B cell (primary cell): ENCODE results near the gene HPCA. TPM values are rescaled to one million over a fixed set of nuclear protein-coding genes. Genes with fewer than 3 reads are reported as not detected.

Source experiments
- ATAC-seq: fragments of 200-7000 bp; cut with Tn5 transposase; one replicate; pipeline ENCODE4 v1.10.0; 2021; ENCODE audit warnings: low read depth, mild to moderate bottlenecking, moderate number of reproducible peaks, moderate library complexity
- CTCF ChIA-PET: fragments of 350-600 bp; sonication (Branson Sonifier 250); formaldehyde crosslinking; loops from one replicate; lab custom pipeline; 2021; ENCODE audit warnings: antibody characterized with exemption, inconsistent platforms; lab: Charles Lee
- POLR2A ChIA-PET: fragments of 350-600 bp; sonication (Branson Sonifier 250); formaldehyde crosslinking; loops from one replicate; lab custom pipeline; 2021; ENCODE audit warnings: antibody characterized with exemption; lab: Charles Lee
- DNase-seq: peaks from one replicate; pipeline ENCODE4 v3.0.0; 2013
- H2AFZ ChIP-seq: 2 replicates; pipeline ENCODE4 v1.6.1; 2012; ENCODE audit warnings: mild to moderate bottlenecking, low read depth, low read length; ENCODE audit not compliant: insufficient read depth, poor library complexity, severe bottlenecking
- H3K27ac ChIP-seq, 2 donors: 1 replicate in 1 of 2; 2 replicates in 1 of 2; pipeline ENCODE4 v1.5.1; 2012 to 2013; ENCODE audit warnings: low read length in 2 of 2, mild to moderate bottlenecking in 2 of 2, moderate library complexity in 1 of 2
- H3K27me3 ChIP-seq, 4 experiments: fragments of 200-600 bp in 1 of 4; sonication (generic) in 1 of 4; replicated peaks in 1 of 4; 1 replicate in 2 of 4; 2 replicates in 2 of 4; pipeline versions ENCODE4 v1.6.1 to v1.7.0; 2013 to 2016; ENCODE audit warnings: low read length in 3 of 4, mild to moderate bottlenecking in 2 of 4, mixed read lengths in 1 of 4, moderate library complexity in 1 of 4; ENCODE audit not compliant: insufficient read depth in 4 of 4, control insufficient read depth in 3 of 4; ENCODE audit errors: control extremely low read depth in 1 of 4
- H3K36me3 ChIP-seq, 2 experiments: replicated peaks in 1 of 2; 1 replicate in 1 of 2; 2 replicates in 1 of 2; pipeline versions ENCODE4 v1.6.1 to v1.7.1; 2013; ENCODE audit warnings: low read length in 1 of 2; ENCODE audit not compliant: insufficient read depth in 2 of 2, control insufficient read depth in 1 of 2; ENCODE audit errors: control extremely low read depth in 1 of 2, extremely low read depth in 1 of 2
- H3K4me1 ChIP-seq, 2 donors: fragments of 200-600 bp in 1 of 2; sonication (generic) in 1 of 2; 1 replicate in 1 of 2; 2 replicates in 1 of 2; pipeline versions ENCODE4 v1.5.1 to v1.6.1; 2013 to 2017; ENCODE audit warnings: low read length in 2 of 2; ENCODE audit not compliant: control insufficient read depth in 2 of 2, insufficient read depth in 2 of 2
- H3K4me2 ChIP-seq: replicated peaks from 2 replicates; pipeline ENCODE3; 2012; ENCODE audit warnings: mild to moderate bottlenecking, low read depth, low read length; ENCODE audit not compliant: poor library complexity, severe bottlenecking
- H3K4me3 ChIP-seq, 5 experiments: fragments of 200-600 bp in 1 of 5; sonication (generic) in 1 of 5; 1 replicate in 3 of 5; 2 replicates in 2 of 5; pipeline versions ENCODE4 v1.5.1 to v1.7.0; 2011 to 2016; ENCODE audit warnings: low read length in 4 of 5, mild to moderate bottlenecking in 4 of 5, low read depth in 2 of 5, control low read depth in 1 of 5, moderate library complexity in 1 of 5; ENCODE audit not compliant: insufficient read depth in 1 of 5; ENCODE audit errors: control extremely low read depth in 1 of 5, extremely low read depth in 1 of 5
- H3K79me2 ChIP-seq: fragments of 200-600 bp; sonication (generic); one replicate; pipeline ENCODE4 v1.6.0; 2016; ENCODE audit warnings: low read length; ENCODE audit not compliant: control insufficient read depth, insufficient read depth
- H3K9ac ChIP-seq: fragments of 200-600 bp; sonication (generic); 2 replicates; pipeline ENCODE4 v1.6.1; 2017; ENCODE audit warnings: mild to moderate bottlenecking, low read length, moderate library complexity
- H3K9me3 ChIP-seq, 3 donors: one replicate each; pipeline versions ENCODE4 v1.6.1 to v1.7.1; 2013; ENCODE audit warnings: low read length in 2 of 3; ENCODE audit not compliant: control insufficient read depth in 2 of 3, insufficient read depth in 1 of 3; ENCODE audit errors: control extremely low read depth in 1 of 3
- H4K20me1 ChIP-seq: 2 replicates; pipeline ENCODE4 v1.6.0; 2012; ENCODE audit warnings: mild to moderate bottlenecking, low read length; ENCODE audit not compliant: insufficient read depth, control insufficient read depth, poor library complexity, severe bottlenecking
- H3K27ac Mint-ChIP-seq: one replicate; pipeline ENCODE4 v1.8.0; 2021; ENCODE audit warnings: mixed read lengths
- H3K27me3 Mint-ChIP-seq: one replicate; pipeline ENCODE4 v1.8.0; 2021; ENCODE audit warnings: mixed read lengths
- H3K4me1 Mint-ChIP-seq: one replicate; pipeline ENCODE4 v1.8.0; 2021; ENCODE audit warnings: mixed read lengths
- H3K4me3 Mint-ChIP-seq: one replicate; pipeline ENCODE4 v1.8.0; 2021; ENCODE audit warnings: mixed read lengths
- H3K9me3 Mint-ChIP-seq: one replicate; pipeline ENCODE4 v1.8.0; 2022; ENCODE audit warnings: mixed read lengths; ENCODE audit not compliant: insufficient read depth
- EZH2 ChIP-seq: IDR thresholded peaks from 2 replicates; pipeline ENCODE4 v1.6.1; 2012; ENCODE audit warnings: borderline replicate concordance, low read depth, mild to moderate bottlenecking, moderate library complexity, low read length; ENCODE audit not compliant: insufficient read depth, poor library complexity, severe bottlenecking
- WGBS: methylation state at CpG from one replicate; pipeline ENCODE4 v1.1.5; 2013; ENCODE audit warnings: missing lambda C conversion rate; ENCODE audit not compliant: insufficient coverage; 5-methylcytosine and 5-hydroxymethylcytosine counted together
- intact Hi-C: fragments of 100-400 bp; cut with micrococcal nuclease; formaldehyde crosslinking; loops from one replicate; pipeline ENCODE4 v1.10.0; 2022
- polyA plus RNA-seq: library from polyadenylated mRNA; depleted of rRNA; stranded (reverse); fragments of >200 nt; gene quantifications from 2 replicates; pipeline ENCODE4 v1.2.3, GENCODE V29; 2012
- total RNA-seq, 2 donors: library from RNA; stranded (reverse); fragments of 120-200 nt in 1 of 2; gene quantifications; 1 replicate in 1 of 2; 2 replicates in 1 of 2; pipeline versions ENCODE4 v1.2.3 to v1.2.4, GENCODE V29; 2013 to 2022
- TF ChIP-seq, protein P1 (sequence below): fragments of 200-600 bp; IDR thresholded peaks from one replicate; pipeline ENCODE4 v1.8.0; 2022; ENCODE audit warnings: antibody characterized with exemption, mild to moderate bottlenecking

HPCA gene
- total and polyA plus RNA-seq, 2 donors (not counting 1 experiment from before 2014, with no cell fraction given): 0.06 TPM; not detected in 1

DNA sequence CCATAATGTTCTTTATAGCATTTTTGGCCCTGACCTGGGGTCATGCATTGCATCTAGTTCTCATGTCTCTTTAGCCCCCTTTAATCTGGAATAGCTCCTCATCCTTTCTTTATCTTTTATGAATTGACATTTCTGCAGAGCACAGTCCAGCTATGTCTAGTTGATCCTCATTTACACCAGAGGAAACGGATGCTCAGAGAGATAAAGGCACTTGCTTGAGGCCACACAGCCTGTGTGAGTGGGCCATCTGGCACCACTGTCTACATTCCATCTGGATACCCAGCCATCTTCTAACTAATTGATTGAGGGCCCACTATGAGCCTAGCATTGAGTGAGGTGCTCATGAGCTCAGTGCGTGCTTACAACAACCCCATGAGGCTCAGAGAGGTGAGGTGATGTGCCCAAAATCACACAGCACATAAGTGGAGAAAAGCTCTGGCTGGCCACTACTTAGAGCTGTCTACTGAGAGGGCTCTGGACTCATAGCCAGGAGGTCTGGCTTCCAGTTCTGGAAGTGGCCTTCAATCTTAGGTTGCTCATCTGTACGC, 3.5 kb downstream of the HPCA start:
- peaks cover 22 to 28% of the 10 kb centered on the region in 2 donors for H3K4me1 ChIP-seq
- intact Hi-C loops: no loop called here
- Mint-ChIP-seq H3K4me1 (peaks cover 26% of the 10 kb centered on the region), H3K27ac (no peak overlapping the region), H3K27me3 (peaks cover 73% of the 10 kb centered on the region), H3K9me3 (no peaks in the 10 kb centered on the region), H3K4me3 (no peak overlapping the region)
- no peaks in the 10 kb centered on the region for H3K79me2 ChIP-seq
- H4K20me1 ChIP-seq: no peaks in the 10 kb centered on the region
- TF ChIP-seq EZH2: no peak
- TF ChIP-seq, protein P1, sequence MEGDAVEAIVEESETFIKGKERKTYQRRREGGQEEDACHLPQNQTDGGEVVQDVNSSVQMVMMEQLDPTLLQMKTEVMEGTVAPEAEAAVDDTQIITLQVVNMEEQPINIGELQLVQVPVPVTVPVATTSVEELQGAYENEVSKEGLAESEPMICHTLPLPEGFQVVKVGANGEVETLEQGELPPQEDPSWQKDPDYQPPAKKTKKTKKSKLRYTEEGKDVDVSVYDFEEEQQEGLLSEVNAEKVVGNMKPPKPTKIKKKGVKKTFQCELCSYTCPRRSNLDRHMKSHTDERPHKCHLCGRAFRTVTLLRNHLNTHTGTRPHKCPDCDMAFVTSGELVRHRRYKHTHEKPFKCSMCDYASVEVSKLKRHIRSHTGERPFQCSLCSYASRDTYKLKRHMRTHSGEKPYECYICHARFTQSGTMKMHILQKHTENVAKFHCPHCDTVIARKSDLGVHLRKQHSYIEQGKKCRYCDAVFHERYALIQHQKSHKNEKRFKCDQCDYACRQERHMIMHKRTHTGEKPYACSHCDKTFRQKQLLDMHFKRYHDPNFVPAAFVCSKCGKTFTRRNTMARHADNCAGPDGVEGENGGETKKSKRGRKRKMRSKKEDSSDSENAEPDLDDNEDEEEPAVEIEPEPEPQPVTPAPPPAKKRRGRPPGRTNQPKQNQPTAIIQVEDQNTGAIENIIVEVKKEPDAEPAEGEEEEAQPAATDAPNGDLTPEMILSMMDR: no peak
- H3K27me3 ChIP-seq: peaks cover 0 to 89% (median 48%) of the 10 kb centered on the region in 4 experiments
- ATAC-seq (no peak), DNase-seq (no peak)
- H3K9me3 ChIP-seq: peaks cover 0 to 17% (median 0%) of the 10 kb centered on the region in 3 donors
- H3K4me3 ChIP-seq: no peak overlapping the region
- no peak overlapping the region for H3K4me2 ChIP-seq
- 91% methylated on average over 3 of the region's 3 CpGs for WGBS
- H2AFZ ChIP-seq: no peak overlapping the region
- no peak overlapping the region for H3K9ac ChIP-seq
- ChIA-PET CTCF (interaction anchor here (0.8 to 1.1 kb wide), 2 partner anchors 9 to 17 kb away, joined by 3 read pairs; no protein-coding TSS in a partner anchor), POLR2A (no interaction called here)
- H3K36me3 ChIP-seq: no peaks in the 10 kb centered on the region
- no peak overlapping the region for H3K27ac ChIP-seq

DNA sequence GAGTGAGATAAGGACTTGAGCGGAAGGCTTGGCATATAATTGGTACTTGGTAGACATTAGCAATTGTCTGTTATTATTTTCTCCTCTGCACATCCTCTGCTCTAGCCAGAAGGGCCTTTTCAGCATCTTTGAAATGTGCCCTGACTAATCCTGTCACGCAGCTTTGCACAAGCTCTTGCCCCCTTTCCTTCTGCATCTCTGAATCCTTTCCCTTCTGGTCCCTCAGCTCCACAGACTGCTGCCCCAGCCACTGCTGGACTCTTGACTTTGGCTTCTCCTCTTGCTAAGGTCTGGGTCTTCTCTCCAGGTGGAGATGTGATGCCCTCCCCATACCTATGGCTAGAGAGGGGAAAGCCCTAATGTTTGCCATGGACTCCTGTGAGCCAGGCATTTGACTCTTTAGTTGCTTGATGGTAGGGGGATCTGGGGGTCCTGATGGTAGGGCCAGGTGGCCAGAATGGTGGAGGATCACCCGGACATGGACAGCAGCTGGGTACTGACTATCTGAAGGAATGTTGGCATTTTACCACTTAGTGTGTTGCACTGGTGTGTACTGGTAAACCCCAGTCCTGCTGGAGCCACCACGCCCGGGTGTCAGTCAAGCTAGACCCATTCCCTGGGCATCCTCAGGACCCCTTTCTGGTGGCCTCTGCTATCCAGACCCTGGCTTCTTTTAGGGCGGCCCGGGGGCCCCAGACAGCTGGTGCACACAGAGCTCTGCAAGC, 4.4 kb downstream of the HPCA start:
- Mint-ChIP-seq H3K27ac (no peak overlapping the region), H3K4me3 (no peak overlapping the region), H3K4me1 (peaks cover 22% of the 10 kb centered on the region), H3K27me3 (peaks cover 69% of the 10 kb centered on the region), H3K9me3 (no peaks in the 10 kb centered on the region)
- intact Hi-C loops: no loop called here
- Histone ChIP-seq H3K9ac (no peak overlapping the region), H3K27ac (no peak overlapping the region), H3K4me2 (no peak overlapping the region), H3K36me3 (no peaks in the 10 kb centered on the region), H3K4me1 (peaks cover 22 to 28% of the 10 kb centered on the region in 2 donors), H3K79me2 (no peaks in the 10 kb centered on the region), H3K4me3 (no peak overlapping the region), H3K27me3 (peaks cover 0 to 90% (median 46%) of the 10 kb centered on the region in 4 experiments), H3K9me3 (peaks cover 0 to 17% (median 0%) of the 10 kb centered on the region in 3 donors), H4K20me1 (no peaks in the 10 kb centered on the region), H2AFZ (no peak overlapping the region)
- no peak for DNase-seq
- ChIA-PET POLR2A (no interaction called here), CTCF (interaction anchor here (0.9 to 1.1 kb wide), 2 partner anchors 8 to 179 kb away, joined by 3 read pairs; no protein-coding TSS in a partner anchor)
- TF ChIP-seq EZH2: no peak
- TF ChIP-seq, protein P1: no peak
- no peak for ATAC-seq
- 93% methylated on average over 6 of the region's 7 CpGs for whole genome bisulfite sequencing
